ENCODE measurements around the gene DNAJC27.
"Not testable (repeated sequence)": the region's sequence is repeated elsewhere in the genome, so short reads cannot be mapped to it uniquely, and the experiment has no call there.

DNAJC27 gene

DNA sequence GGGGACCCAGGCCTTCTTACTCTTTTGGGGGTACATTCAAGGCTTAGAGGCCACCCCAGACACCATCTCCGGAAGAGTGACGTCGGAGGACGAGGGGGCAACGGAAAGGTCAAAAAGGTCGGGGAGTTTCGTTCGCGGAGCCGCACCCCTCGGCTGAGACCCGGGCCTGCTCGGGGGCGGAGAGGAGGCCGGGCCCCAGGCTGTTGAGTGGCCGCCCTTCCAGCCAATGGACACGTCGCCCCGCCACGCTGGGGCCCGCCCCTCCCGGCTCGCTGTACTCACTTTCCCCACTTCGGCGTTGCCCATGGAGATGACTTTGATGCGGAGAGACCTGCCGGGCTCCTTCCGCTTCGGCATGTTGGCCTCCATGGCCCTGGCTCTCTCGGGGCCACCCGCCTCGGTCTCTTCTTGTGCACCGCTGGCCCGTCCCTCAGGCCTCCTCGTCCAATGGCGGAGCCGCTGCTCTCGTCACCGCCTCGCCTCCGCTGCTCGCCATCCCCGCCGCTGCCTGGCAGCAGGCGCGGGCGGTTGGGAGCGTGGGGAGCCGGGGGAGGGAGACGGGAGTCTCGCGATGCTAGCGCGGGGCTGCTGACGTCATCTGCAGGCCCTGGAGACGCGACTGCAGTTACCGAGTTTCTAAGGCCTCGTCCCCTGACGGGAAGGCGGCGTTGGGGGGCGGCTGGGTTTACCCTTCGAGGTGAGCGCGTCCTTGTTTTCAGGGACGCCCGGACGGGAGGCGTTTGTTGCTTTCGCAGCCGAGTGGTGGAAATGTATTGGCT lies at the start of gene DNAJC27:
Gene DNAJC27, minus strand, starts transcription at position 420 of the 779 bp plus-strand sequence. Its CDS starts 51 bp downstream, at position 369.
- peak; percentile 90 for DNase-seq

GRCh38 chr2:25018681-25019080 lies 46.9 kb upstream of the DNAJC27 start:
- no peak for DNase-seq

GRCh38 chr2:25014631-25015030 lies 42.9 kb upstream of the DNAJC27 start:
- DNase-seq = no peak

- not testable (repeated sequence) for DNase-seq
Measured at GRCh38 chr2:25011342-25011741, 39.6 kb upstream of the DNAJC27 start.

- DNase-seq = no peak
Measured at GRCh38 chr2:25009954-25010353, 38.2 kb upstream of the DNAJC27 start.

DNA sequence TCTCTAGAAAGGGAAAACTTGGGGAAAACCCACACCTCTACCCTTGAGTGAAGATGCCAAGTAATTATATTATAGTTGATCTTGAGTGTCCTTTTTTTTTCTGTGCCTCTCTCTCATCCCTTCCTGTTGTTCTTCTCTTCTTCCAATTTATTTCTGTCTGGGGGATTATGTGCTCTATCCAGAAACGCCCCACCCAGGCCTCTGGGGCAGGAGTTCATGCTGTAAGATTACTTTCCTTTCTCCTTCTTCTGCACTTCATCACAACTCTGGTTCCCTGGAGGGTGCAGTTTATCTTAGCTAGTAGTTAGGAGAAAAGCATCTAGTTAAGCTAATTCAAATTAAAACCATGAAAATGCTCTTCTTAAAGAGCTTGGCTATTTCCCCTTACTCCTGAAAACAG lies 30.3 kb upstream of the DNAJC27 start:
- DNase-seq = no peak

DNA sequence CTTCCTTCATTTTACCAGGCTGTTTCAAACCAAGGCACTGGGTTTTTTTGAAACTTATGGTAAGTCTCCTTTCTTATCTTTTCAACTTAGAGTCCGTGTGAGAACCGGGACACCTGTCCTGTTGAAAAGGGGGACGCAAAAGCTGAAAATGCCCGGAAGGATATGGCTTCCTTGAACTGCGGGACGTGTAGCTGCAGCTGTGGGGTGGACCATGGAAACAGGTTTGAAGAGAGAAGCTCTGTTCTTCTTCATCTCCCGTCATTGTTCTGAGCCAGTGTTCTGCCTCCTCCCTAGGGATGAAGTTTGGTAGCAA lies 29.5 kb upstream of the DNAJC27 start:
- DNase-seq = no peak

DNA sequence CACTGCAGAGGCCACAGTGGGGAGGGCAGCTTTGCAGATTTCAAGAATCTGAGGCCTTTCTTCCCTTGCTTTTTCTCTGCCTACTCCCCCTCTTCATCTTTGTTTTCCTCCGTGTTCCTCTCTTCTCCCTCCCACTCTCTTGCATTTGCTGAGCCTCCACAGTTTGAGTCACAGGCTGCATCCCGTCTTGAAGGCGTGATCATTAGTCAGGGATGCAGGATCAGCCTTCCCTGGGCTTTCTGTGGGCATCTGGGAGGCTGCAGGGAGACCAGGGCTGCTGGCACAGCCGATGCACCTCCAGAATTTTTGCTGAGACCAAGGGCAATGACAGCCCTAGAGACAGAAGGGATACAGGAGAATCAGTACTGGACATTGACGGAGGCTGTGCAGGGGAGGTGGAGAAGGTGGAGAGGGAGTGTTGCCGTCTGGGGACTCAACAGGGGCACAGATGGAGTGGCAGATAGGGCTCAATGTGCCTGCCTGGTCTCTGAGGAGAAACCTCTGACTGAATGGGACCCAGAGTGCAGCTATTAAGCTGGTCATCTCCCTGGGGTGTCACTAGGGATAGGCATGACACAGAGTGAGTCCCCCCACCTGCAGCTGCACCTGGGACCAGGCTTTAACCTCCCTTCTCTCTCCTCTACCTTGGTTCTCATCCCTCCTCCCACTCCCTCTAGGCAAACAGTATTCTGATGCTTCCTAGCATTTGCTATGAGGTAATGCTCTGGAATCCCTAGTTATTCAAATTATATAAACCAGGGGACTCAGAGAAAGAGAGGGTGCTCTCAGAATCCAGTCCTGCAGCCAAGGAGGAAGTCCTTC lies 29.0 kb upstream of the DNAJC27 start:
- no peak for DNase-seq

DNA sequence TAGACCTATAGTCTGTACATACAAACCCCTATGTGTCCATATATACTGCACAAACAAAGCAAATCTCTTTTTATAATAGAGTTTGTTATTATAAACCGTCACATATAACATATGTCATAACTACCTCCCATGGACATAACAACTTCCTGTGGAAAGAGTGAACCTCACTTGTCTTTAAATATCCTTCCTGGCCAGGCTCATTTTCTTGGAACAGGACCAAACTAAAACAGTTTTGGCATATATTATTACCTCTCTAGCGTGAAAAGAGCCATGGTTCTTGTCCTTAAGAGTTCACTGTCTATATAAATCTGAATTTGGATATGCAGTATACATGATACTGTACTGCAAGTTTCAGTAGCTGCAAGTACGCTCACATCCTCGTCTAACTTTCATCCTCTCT lies 28.3 kb upstream of the DNAJC27 start:
- DNase-seq = no peak

- DNase-seq = not testable (repeated sequence)
Measured at GRCh38 chr2:24999097-24999496, 27.3 kb upstream of the DNAJC27 start.

GRCh38 chr2:24994146-24994724 lies 22.5 kb upstream of the DNAJC27 start:
- no peak for DNase-seq

DNA sequence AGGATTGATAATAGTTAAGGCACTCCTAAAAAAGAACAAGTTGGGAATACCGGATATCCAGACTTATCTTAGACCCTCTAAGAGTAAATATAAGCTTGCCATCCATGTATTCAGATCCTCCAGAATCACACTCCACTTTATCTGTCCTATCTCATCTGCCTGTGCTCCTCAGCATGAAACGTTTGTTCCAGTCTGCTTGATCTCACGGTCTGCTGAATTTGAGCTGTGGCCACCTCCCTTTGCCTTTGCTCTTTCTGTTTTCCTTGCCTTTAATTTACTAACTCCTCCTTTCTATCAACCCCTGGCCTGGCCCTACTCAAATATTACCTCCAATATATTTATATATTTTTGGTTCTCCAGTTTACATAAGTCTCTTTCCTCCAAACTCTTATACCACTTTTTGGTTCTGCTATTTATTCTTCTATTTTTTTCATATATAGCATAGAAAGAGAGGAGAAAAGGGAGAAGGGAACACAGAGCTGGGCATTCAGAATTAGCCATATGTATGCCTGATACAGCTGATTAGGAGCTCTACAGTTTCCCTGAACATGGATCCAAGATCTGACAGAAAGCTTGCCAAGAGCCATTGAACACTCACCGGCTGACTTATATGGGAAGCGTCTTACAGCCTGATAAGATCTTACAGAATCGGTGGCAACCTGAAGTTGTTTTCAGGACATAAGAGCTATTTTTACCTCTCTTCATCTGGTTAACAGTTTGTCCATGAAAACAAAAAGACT lies 21.8 kb upstream of the DNAJC27 start:
- DNase-seq = no peak

GRCh38 chr2:24986372-24986771 lies 14.6 kb upstream of the DNAJC27 start:
- DNase-seq = peak; percentile 6

GRCh38 chr2:24985511-24985910 lies 13.8 kb upstream of the DNAJC27 start:
- DNase-seq = no peak

- DNase-seq = peak; percentile 66
Measured at GRCh38 chr2:24984912-24985311, 13.2 kb upstream of the DNAJC27 start.

DNA sequence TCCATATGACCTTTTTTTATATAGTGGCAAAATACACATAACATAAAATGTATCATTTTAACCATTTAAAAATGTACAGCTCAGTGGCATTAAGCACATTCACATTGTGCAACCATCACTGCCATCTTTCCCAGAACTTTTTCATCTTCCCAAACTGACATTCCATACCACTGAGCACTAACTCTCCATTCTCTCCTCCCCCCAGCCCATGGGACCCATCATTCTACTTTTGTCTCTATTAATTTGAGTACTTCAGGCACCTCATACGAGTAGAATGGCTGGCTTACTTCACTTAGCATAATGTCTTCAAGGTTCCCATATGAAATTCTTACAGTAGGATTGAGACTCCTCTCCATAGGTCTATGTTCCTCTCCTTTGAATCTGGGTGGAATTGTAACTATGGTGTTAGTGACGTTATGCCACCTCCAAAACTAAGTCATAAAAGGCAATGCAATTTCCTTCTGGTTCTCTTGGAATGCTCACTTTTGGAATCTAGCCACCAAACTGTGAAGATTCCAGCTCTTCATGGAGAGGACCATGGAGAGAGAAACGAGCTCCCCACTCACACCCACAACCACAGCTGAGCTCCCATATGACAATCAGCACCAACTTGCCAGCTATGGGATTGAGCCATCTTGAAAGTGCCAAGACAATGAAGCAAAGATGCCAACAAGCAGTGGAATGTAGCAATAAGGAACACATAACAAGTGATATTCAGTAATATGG lies 9.8 kb upstream of the DNAJC27 start:
- no peak for DNase-seq

DNA sequence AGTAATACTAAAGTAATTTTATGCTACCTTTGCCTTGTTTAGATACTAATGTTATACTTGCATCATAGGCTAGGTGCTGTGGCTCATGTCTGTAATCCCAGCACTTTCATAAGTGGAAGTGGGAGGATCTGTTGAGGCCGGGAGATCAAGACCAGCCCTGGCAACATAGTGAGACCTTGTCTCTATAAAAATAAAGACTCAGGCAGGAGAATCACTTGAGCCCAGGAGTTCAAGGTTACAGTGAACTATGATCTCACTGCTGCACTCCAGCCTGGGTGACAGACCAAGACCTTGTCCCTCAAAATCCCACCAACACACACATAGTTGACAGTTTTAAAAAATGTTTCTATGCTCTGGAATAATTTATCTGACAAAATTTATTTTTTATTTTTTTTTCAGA lies 6.9 kb upstream of the DNAJC27 start:
- no peak for DNase-seq

GRCh38 chr2:24977631-24978030 lies 5.9 kb upstream of the DNAJC27 start:
- no peak for DNase-seq

GRCh38 chr2:24973812-24974211 lies 2.1 kb upstream of the DNAJC27 start:
- DNase-seq = no peak

- DNase-seq = peak; percentile 8
Measured at GRCh38 chr2:24972315-24972961, 683 bp upstream of the DNAJC27 start.

GRCh38 chr2:24971286-24971535 lies 544 bp downstream of the DNAJC27 start:
- DNase-seq = no peak
